22Rv1 (cell line): ENCODE data around the gene FAM3A.
A peak's percentile ranks its signal among the peaks of the same experiment; 100 is the strongest.

Experiments used
- H3K27ac ChIP-seq: fragments of 450-650 bp; 2 replicates; pipeline ENCODE4 v1.5.1; 2017
- CTCF ChIP-seq: fragments of 450-650 bp; IDR thresholded peaks from 2 replicates; pipeline ENCODE4 v1.5.1; 2017; ENCODE audit warnings: mild to moderate bottlenecking
- ZFX ChIP-seq: fragments of 450-650 bp; IDR thresholded peaks from 2 replicates; pipeline ENCODE4 v1.6.1; 2017; ENCODE audit warnings: antibody characterized with exemption, borderline replicate concordance

The FAM3A gene

GRCh38 chrX:154477891-154478477 is 38.0 kb downstream of the FAM3A start:
- TF ChIP-seq ZFX (no peak), CTCF (no peak)
- peak overlapping the region; percentile 83 for H3K27ac ChIP-seq

- peak overlapping the region; percentile 83; the same call in 1 of the 2 replicates for H3K27ac ChIP-seq
These were observed 39.2 kb downstream of the FAM3A start for GRCh38 chrX:154476821-154477220.

GRCh38 chrX:154473683-154474082 is 42.3 kb downstream of the FAM3A start:
- TF ChIP-seq ZFX (no peak), CTCF (no peak)
- H3K27ac ChIP-seq, result no peak overlapping the region

More at GRCh38 chrX:154476821-154477220, 39.2 kb downstream of the FAM3A start:
- TF ChIP-seq ZFX, result no peak

GRCh38 chrX:154472685-154473632 is 43.1 kb downstream of the FAM3A start:
- H3K27ac ChIP-seq, result no peak overlapping the region
- TF ChIP-seq ZFX, result no peak
- no peak for TF ChIP-seq CTCF

- H3K27ac ChIP-seq, result no peak overlapping the region
- TF ChIP-seq CTCF (no peak), ZFX (no peak)
These were observed 44.0 kb downstream of the FAM3A start for GRCh38 chrX:154471839-154472684.

GRCh38 chrX:154470914-154471568 is 45.0 kb downstream of the FAM3A start:
- TF ChIP-seq ZFX (no peak), CTCF (no peak)
- H3K27ac ChIP-seq, result no peak overlapping the region

GRCh38 chrX:154470434-154470833 is 45.6 kb downstream of the FAM3A start:
- no peak for TF ChIP-seq CTCF
- no peak for TF ChIP-seq ZFX
- no peak overlapping the region for H3K27ac ChIP-seq
